NOMO-1 (cell line): ENCODE results near the gene HERC2.
"Not testable (repeated sequence)": the region's sequence is repeated elsewhere in the genome, so short reads cannot be mapped to it uniquely, and the experiment has no call there.

Experiments used
- DNase-seq, 2 experiments: peaks; one replicate each; lab custom pipeline; 2025; ENCODE audit not compliant: unreplicated experiment in 2 of 2; lab: John Stamatoyannopoulos, UW

HERC2 gene

DNA sequence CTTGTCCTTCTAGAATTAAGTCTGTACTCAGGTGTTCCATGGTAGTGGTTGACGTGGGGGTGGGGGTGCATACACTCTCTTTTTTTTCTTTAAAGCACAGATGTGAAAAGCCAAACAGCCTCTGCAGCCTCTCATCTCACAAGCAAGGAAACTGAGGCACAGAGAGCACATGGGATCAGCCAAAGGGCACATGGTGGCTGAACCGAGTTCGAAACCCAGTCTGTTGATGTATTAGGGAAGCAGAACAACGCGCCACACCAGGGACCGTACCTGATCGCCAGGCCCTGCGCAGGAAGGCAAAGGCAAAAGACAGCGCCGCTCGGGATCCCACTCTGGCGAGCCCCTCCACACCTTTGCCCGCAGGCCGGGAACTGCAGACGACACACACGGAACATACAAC lies 47.3 kb downstream of the HERC2 start:
- no peak for DNase-seq

DNA sequence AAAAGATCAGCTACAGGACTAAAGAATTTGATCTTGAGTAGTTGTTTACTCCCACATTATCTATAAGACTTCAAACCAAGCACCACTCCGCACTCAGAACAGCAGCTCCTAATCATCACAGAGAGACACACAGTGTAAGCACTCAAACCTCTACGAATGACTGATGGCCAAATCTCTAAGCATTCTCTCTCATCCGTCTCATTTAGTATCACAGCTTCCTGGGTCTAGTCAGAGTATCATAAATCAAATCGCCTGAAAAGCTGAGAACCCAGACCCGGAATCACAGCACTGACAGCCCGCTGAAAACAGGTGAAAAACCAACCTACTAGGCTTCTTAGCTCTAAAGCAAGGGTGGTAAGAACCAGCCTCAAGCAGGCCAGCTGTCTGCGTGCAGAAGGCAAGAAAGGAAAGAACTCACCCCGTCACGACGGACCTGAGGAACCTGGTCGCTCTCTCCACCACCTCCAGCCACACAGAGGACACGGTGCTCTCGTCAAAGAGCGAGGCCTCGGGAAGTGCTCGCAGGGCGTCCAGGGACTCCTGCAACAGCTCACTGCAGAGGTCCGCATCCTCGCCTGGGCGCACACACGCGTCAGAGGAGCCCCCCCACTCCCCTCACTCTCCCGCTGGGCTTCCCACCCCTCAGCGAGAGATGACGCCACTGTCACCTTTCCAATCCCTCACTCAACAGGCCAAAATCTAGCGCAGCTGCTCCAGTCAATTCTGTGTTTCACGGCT lies 47.9 kb downstream of the HERC2 start:
- DNase-seq: no peak

GRCh38 chr15:28273468-28273867 lies 48.5 kb downstream of the HERC2 start:
- DNase-seq: no peak

GRCh38 chr15:28272587-28272986 lies 49.4 kb downstream of the HERC2 start:
- no peak for DNase-seq

DNA sequence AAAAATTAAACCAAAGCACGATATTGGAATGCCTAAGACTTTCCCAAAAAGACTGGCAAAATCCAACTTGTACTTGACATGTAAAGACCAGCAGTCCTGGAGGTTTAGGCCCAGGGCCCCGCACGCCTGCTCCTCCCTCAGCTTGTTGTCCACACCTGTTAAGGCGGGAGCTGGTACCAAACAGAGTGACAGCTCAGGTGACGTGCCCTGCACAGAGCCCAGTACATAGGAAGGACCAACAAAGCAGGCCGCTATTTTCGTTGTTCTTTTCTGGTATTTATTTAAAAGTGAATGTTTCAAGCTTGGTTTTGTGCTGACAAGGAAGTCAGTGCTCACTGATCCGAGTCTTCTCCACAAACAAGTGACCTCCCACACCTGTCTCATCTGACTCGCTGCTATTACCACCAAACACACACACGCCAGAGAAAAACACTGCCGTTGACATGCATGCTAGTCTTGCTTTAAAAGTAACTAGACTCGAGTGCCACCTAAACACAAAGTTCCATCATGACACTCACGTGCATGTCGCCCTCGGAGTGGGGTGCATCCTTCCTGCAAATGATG lies 50.2 kb downstream of the HERC2 start:
- DNase-seq: no peak

- DNase-seq: no peak
These were observed 52.9 kb downstream of the HERC2 start for GRCh38 chr15:28269097-28269496.

GRCh38 chr15:28267727-28268126 lies 54.3 kb downstream of the HERC2 start:
- no peak for DNase-seq

- DNase-seq: no peak
These were observed 56.5 kb downstream of the HERC2 start for GRCh38 chr15:28265334-28266019.

- DNase-seq: no peak
These were observed 57.8 kb downstream of the HERC2 start for GRCh38 chr15:28264166-28264565.

GRCh38 chr15:28262438-28262837 lies 59.5 kb downstream of the HERC2 start:
- DNase-seq: no peak

- no peak for DNase-seq
These were observed 61.3 kb downstream of the HERC2 start for GRCh38 chr15:28260722-28261121.

- no peak for DNase-seq
These were observed 61.7 kb downstream of the HERC2 start for GRCh38 chr15:28260317-28260716.

GRCh38 chr15:28255965-28256364 lies 66.0 kb downstream of the HERC2 start:
- DNase-seq: no peak

DNA sequence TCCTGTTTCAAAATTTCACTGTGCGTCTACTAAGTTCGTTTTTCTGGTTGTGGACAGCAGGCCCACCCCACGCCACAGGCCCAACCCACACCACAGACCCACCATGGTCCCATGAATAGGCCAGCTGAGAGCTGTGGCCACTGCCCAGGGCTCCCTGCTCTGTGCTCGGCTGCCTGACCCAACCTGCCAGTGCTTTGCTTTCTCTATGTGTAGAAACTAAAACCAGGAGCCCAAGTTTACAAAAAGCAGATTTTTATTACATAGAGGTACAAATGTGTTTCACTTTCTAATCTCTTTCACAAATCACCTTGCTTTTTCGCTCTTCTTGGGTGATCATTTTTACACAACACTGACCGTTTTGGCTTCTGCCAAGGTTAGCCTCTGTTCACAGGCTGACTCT lies 69.1 kb downstream of the HERC2 start:
- no peak for DNase-seq

- no peak for DNase-seq
These were observed 75.4 kb downstream of the HERC2 start for GRCh38 chr15:28246605-28247004.

DNA sequence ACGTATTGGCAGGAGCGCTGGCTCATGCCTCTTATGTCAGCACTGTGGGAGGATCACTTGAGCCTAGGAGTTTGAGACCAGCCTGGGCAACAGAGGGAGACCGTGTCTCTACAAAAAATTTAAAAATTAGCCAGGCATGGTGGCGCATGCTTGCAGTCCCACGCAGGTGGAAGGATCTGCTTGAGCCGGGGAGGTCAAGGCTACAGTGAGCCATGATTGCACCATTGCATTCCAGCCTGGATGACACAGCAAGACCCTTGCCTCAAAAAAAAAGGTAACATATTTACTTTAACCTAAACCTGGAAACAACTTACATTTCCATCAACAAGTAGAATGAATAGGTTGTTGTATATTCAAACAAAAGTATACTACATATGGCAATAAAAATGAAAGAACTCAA lies 78.1 kb downstream of the HERC2 start:
- no peak for DNase-seq

DNA sequence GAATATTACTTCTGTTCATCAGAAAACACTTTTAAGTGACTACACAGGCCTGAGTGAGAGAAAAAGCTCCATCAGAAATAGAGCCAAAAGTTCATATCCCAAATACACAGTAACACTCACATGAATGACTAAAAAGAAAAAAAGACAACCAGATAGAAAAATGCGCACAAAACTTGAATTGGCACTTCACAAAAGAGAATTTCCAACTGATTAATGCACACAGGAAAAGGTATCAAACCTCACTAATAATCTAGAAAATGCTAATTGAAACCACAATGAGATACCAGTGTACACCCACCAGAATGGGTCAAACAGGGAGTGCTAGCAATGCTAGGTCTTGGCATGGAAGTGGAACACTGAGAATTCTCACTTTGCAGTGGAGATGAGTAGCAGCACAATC lies 78.6 kb downstream of the HERC2 start:
- DNase-seq: no peak

DNA sequence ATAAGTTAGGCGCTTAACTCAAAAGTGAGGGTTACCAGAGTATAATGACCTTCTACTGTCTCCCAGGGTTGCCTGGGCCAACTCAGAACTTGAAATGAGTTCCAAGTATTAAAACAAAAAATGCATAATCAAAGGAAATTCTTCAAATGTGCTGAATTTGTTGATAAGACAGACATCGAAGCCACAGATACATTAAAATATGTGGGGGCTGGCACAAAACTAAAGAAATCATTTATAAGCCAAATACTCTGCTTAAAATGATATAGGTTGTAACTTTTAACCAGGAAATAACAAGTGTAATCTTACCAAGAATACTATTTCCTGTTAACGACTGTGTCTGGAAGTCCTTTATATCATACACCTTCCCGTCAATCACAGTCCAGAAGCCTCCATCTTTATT lies 83.7 kb downstream of the HERC2 start:
- not testable (repeated sequence) for DNase-seq

DNA sequence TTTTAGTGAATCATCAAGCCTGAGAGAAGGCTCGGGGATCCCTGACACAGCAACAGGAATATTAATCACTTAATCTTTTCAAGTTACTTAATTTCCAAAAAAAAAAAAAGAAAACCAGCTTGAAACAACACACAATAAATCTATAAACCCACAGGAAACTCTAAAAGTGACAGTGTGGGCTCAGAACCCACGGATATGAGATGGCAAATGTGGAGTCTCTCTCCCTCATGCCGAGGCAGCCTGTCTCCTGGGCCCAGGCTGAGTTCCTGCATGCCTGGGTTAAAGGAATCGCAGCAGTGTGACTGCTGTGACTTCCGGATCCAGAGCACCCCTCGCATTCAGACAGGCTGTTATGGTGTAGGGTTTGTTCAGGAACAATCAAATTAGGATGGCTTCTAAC lies 90.2 kb downstream of the HERC2 start:
- DNase-seq: not testable (repeated sequence)

- DNase-seq: not testable (repeated sequence)
These were observed 90.6 kb downstream of the HERC2 start for GRCh38 chr15:28231336-28231735.

- not testable (repeated sequence) for DNase-seq
These were observed 92.9 kb downstream of the HERC2 start for GRCh38 chr15:28228990-28229640.

DNA sequence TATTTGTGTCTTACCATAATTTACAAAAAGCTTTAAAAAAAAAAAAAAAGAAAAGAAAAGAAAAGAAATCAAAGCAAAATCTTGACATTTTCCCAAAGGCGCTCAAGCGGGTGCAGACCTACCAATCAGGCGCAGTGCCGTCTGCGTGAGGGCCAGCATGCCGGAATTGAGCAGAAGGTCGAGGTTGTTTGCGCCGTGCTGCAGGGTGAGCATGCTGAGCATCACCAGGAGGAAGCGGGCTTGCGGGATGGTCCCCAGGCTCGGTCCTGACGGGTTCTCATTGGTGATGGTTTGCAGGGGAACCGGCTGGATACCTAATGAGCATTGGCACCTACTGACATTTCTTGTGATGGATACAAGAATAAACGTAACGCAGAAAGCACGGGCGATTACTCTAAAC lies 93.9 kb downstream of the HERC2 start:
- no peak for DNase-seq
